Measurements from ENCODE around the gene CIB4.

The CIB4 gene

GRCh38 chr2:26540961-26541360, 100.2 kb downstream of the CIB4 start:
- DNase-seq: no peak

- DNase-seq: no peak
These were observed 100.9 kb downstream of the CIB4 start for GRCh38 chr2:26540306-26540705.

GRCh38 chr2:26537826-26538475, 103.2 kb downstream of the CIB4 start:
- no peak for DNase-seq

- no peak for DNase-seq
These were observed 103.9 kb downstream of the CIB4 start for GRCh38 chr2:26537069-26537825.

GRCh38 chr2:26536371-26537068, 104.6 kb downstream of the CIB4 start:
- no peak for DNase-seq

GRCh38 chr2:26535663-26536275, 105.4 kb downstream of the CIB4 start:
- DNase-seq: no peak

GRCh38 chr2:26534865-26535662, 106.1 kb downstream of the CIB4 start:
- DNase-seq: no peak

GRCh38 chr2:26534098-26534864, 106.9 kb downstream of the CIB4 start:
- DNase-seq: no peak

- DNase-seq: no peak
These were observed 107.5 kb downstream of the CIB4 start for GRCh38 chr2:26533661-26534060.

GRCh38 chr2:26532301-26533250, 108.6 kb downstream of the CIB4 start:
- DNase-seq: no peak
